MM.1S (cell line): ENCODE results near the gene MS4A10.

ENCODE experiments used
- DNase-seq: peaks from one replicate; pipeline ENCODE4 v3.0.0-alpha.2; 2015
- H2AFZ ChIP-seq: fragments of 300-600 bp; sonication (generic); 2 replicates; pipeline ENCODE4 v1.6.0; 2016; ENCODE audit warnings: antibody characterized with exemption, low read length
- H3F3A ChIP-seq: fragments of 300-600 bp; sonication (generic); 2 replicates; pipeline ENCODE4 v1.6.1; 2016; ENCODE audit warnings: mild to moderate bottlenecking, antibody characterized with exemption, low read length, moderate library complexity, mixed read lengths; ENCODE audit not compliant: insufficient read depth
- H3K27ac ChIP-seq: fragments of 300-600 bp; sonication (generic); 2 replicates; pipeline ENCODE4 v1.5.1; 2016; ENCODE audit warnings: mild to moderate bottlenecking, low read length
- H3K27me3 ChIP-seq: fragments of 300-600 bp; sonication (generic); replicated peaks from 2 replicates; pipeline ENCODE4 v1.6.0; 2016; ENCODE audit warnings: low read length; ENCODE audit not compliant: insufficient read depth
- H3K36me3 ChIP-seq: fragments of 300-600 bp; sonication (generic); replicated peaks from 2 replicates; pipeline ENCODE4 v1.6.1; 2016; ENCODE audit warnings: mild to moderate bottlenecking, low read length, mixed read lengths; ENCODE audit not compliant: insufficient read depth
- H3K4me1 ChIP-seq: fragments of 300-600 bp; sonication (generic); 2 replicates; pipeline ENCODE4 v1.6.1; 2016; ENCODE audit warnings: low read length, mixed read lengths
- H3K4me2 ChIP-seq: fragments of 300-600 bp; sonication (generic); 2 replicates; pipeline ENCODE4 v1.6.0; 2016; ENCODE audit warnings: low read depth, low read length
- H3K4me3 ChIP-seq: fragments of 300-600 bp; sonication (generic); 2 replicates; pipeline ENCODE4 v1.5.1; 2016; ENCODE audit warnings: low read length, mixed read lengths
- H3K79me2 ChIP-seq: fragments of 300-600 bp; sonication (generic); 2 replicates; pipeline ENCODE4 v1.6.1; 2016; ENCODE audit warnings: mixed run types, low read length, mixed read lengths
- H3K9ac ChIP-seq: fragments of 300-600 bp; sonication (generic); 2 replicates; pipeline ENCODE4 v1.6.1; 2016; ENCODE audit warnings: low read length, mixed read lengths
- H3K9me2 ChIP-seq: fragments of 300-600 bp; sonication (generic); replicated peaks from 2 replicates; pipeline ENCODE4 v1.6.1; 2016; ENCODE audit warnings: mild to moderate bottlenecking, low read length, mixed read lengths; ENCODE audit not compliant: insufficient read depth
- H3K9me3 ChIP-seq: fragments of 300-600 bp; sonication (generic); replicated peaks from 2 replicates; pipeline ENCODE4 v1.6.1; 2016; ENCODE audit warnings: mild to moderate bottlenecking, low read length, mixed read lengths; ENCODE audit not compliant: insufficient read depth
- H4K20me1 ChIP-seq: fragments of 300-600 bp; sonication (generic); 2 replicates; pipeline ENCODE4 v1.6.1; 2016; ENCODE audit warnings: mild to moderate bottlenecking, low read length, moderate library complexity, mixed read lengths; ENCODE audit not compliant: insufficient read depth
- CTCF ChIP-seq: fragments of 300-600 bp; sonication (generic); IDR thresholded peaks from 2 replicates; pipeline ENCODE4 v1.5.1; 2016; ENCODE audit warnings: antibody characterized with exemption, low read length, mixed read lengths
- EZH2 ChIP-seq: fragments of 300-600 bp; sonication (generic); optimal IDR thresholded peaks from 2 replicates; pipeline ENCODE3; 2017; ENCODE audit warnings: low read depth, mild to moderate bottlenecking, antibody characterized with exemption, low read length, mixed read lengths
- EZH2phosphoT487 ChIP-seq: fragments of 300-600 bp; sonication (generic); IDR thresholded peaks from 2 replicates; pipeline ENCODE4 v1.6.1; 2018; ENCODE audit warnings: antibody characterized with exemption, low read length

MS4A10 gene

GRCh38 chr11:60795291-60795690, 10.2 kb downstream of the MS4A10 start:
- Histone ChIP-seq H2AFZ (no peak overlapping the region), H3K9ac (no peak overlapping the region), H3K4me1 (no peaks in the 10 kb centered on the region), H3K27ac (no peak overlapping the region), H4K20me1 (no peaks in the 10 kb centered on the region), H3F3A (no peaks in the 10 kb centered on the region), H3K27me3 (no peaks in the 10 kb centered on the region; the same call in 1 of the 2 replicates), H3K4me2 (no peak overlapping the region), H3K4me3 (no peak overlapping the region), H3K36me3 (no peaks in the 10 kb centered on the region), H3K79me2 (no peaks in the 10 kb centered on the region), H3K9me3 (no peaks in the 10 kb centered on the region), H3K9me2 (no peaks in the 10 kb centered on the region)
- no peak for DNase-seq
- TF ChIP-seq EZH2: no peak
- TF ChIP-seq CTCF: no peak
- TF ChIP-seq EZH2phosphoT487: no peak

GRCh38 chr11:60797846-60798630, 12.9 kb downstream of the MS4A10 start:
- no peak overlapping the region for H2AFZ ChIP-seq
- no peak overlapping the region for H3K27ac ChIP-seq
- no peaks in the 10 kb centered on the region for H3K4me1 ChIP-seq
- no peaks in the 10 kb centered on the region for H3K9me2 ChIP-seq
- no peaks in the 10 kb centered on the region; the same call in 1 of the 2 replicates for H3K27me3 ChIP-seq
- no peak overlapping the region for H3K9ac ChIP-seq
- H3K9me3 ChIP-seq: no peaks in the 10 kb centered on the region
- TF ChIP-seq CTCF (no peak), EZH2 (no peak), EZH2phosphoT487 (no peak)
- H3K4me2 ChIP-seq: no peak overlapping the region
- no peaks in the 10 kb centered on the region for H3K36me3 ChIP-seq
- H3K4me3 ChIP-seq: no peak overlapping the region
- no peaks in the 10 kb centered on the region for H4K20me1 ChIP-seq
- no peaks in the 10 kb centered on the region for H3K79me2 ChIP-seq
- H3F3A ChIP-seq: no peaks in the 10 kb centered on the region
- no peak for DNase-seq

- H4K20me1 ChIP-seq: no peaks in the 10 kb centered on the region
- no peaks in the 10 kb centered on the region for H3K79me2 ChIP-seq
- H3K9ac ChIP-seq: no peak overlapping the region
- no peak overlapping the region for H3K27ac ChIP-seq
- H3F3A ChIP-seq: no peaks in the 10 kb centered on the region
- TF ChIP-seq EZH2phosphoT487: no peak
- no peak for TF ChIP-seq EZH2
- no peak for TF ChIP-seq CTCF
- no peak overlapping the region for H3K4me2 ChIP-seq
- no peaks in the 10 kb centered on the region; the same call in 1 of the 2 replicates for H3K27me3 ChIP-seq
- no peak overlapping the region for H2AFZ ChIP-seq
- H3K9me2 ChIP-seq: no peaks in the 10 kb centered on the region
- no peaks in the 10 kb centered on the region for H3K4me1 ChIP-seq
- no peak overlapping the region for H3K4me3 ChIP-seq
- no peak for DNase-seq
- no peaks in the 10 kb centered on the region for H3K36me3 ChIP-seq
- H3K9me3 ChIP-seq: no peaks in the 10 kb centered on the region
Observed at GRCh38 chr11:60798631-60799030, 13.5 kb downstream of the MS4A10 start.
